Right lobe of liver (tissue), 4 donors: Measurements from ENCODE around the gene OSBPL10.

ENCODE experiments used
- CTCF ChIP-seq, 4 donors: fragments of 200-600 bp in 3 of 4; fragments of 450-650 bp in 1 of 4; IDR thresholded peaks; one replicate each; pipeline versions ENCODE4 v1.5.1 to v1.8.0; 2016 to 2022; ENCODE audit warnings: antibody characterized with exemption in 4 of 4, mild to moderate bottlenecking in 2 of 4
- POLR2A ChIP-seq: fragments of 450-650 bp; IDR thresholded peaks from one replicate; pipeline ENCODE4 v1.6.1; 2017; ENCODE audit warnings: antibody characterized with exemption, mild to moderate bottlenecking
- donor health status: DM: no; HTN: no; CAD: no.
- donor health status: DM: no; HTN: no; CAD: no.
- donor health status: DM: no; HTN: yes; CAD: no.

- TF ChIP-seq CTCF (IDR thresholded peaks at IDR 0.05) (no peak), POLR2A (no peak)
Observed at GRCh38 chr3:31851278-31851677, 129.8 kb downstream of the OSBPL10 start.
